HPDE6-E6E7 (cell line): Measurements from ENCODE around the gene ZSCAN25.
"Not testable (repeated sequence)": the region's sequence is repeated elsewhere in the genome, so short reads cannot be mapped to it uniquely, and the experiment has no call there.

Experiments
- DNase-seq: peaks from one replicate; pipeline ENCODE4 v3.0.0; 2011; ENCODE audit warnings: missing footprints; ENCODE audit errors: extremely low spot score

Gene ZSCAN25

DNA sequence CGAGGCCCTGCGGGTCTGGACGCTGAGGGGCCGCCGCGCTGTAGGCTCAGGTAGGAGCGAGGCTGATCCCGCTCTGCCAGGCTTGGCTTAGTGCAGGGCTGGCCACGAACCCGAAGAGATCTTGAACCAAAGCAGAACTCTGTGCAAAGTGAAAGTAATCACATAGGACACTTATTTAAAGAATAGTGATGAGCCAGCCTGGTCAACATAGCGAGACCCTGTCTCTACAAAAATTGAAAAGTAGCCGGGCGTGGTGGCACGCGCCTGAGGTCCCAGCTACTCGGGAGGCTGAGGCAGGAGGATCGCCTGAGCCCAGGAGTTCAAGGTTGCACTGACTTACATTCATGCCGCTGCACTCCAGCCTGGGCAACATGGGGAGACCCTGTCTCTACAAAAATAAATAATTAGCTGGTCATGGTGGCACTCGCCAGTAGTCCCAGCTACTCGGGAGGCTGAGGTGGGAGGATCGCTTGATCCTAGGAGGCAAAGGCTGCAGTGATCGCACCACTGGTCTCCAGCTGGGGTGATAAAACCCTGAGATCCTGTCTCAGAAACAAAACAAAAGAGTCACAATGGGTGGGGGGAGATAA, 541 bp downstream of the ZSCAN25 start:
- no peak for DNase-seq

DNA sequence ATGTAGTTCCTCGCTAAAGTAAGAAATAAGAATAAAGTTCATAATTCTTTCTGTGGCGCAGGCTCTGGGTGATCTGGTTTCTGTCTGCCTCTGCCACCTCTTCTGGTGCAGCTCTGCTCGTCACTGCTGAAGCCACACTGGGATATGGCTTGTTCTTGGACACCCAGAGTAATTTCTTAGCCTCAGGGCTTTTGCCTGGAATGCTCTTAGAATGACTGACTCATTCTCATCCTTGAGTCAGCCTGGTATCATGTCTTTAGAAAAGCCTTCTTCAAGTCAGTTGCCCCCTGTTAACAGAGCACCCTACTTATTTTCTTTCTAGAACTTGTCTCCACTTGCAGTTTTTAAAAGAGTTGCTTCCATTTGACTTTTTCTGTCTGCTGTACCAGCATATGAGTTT, 2.0 kb downstream of the ZSCAN25 start:
- peak; percentile 70 for DNase-seq

GRCh38 chr7:99619571-99620130, 2.9 kb downstream of the ZSCAN25 start:
- no peak for DNase-seq

GRCh38 chr7:99621271-99621670, 4.5 kb downstream of the ZSCAN25 start:
- DNase-seq, result no peak

- no peak for DNase-seq
Observed at GRCh38 chr7:99622596-99622995, 5.8 kb downstream of the ZSCAN25 start.

DNA sequence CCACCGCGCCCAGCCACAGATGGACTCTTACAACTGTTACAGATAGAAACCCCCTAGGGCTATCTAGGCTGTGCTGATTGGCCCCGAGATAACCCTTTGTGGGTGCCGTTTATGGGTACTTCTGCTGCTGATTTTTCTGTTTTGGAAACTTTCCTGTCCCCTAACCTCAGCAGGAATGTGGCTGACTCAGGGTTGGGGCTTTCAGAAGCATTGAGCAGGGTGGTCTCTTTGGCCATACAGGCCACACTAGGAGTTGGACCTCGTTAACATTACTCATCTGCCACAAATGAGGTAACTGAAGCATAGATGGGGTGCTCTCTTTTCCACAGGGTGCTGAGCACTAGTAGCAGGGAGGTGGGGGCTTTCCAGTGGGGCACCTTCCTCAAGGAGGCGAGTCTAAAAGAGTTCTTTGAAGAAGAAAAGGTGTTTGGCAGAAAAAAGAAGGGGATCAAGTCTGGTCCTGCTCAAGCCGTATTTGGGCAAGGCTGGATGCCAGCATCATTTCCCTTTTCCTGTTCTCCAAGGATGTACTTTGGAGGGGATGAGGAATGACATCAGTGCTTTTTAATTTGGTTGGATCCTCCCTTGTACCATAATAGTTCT, 6.4 kb downstream of the ZSCAN25 start:
- no peak for DNase-seq

DNA sequence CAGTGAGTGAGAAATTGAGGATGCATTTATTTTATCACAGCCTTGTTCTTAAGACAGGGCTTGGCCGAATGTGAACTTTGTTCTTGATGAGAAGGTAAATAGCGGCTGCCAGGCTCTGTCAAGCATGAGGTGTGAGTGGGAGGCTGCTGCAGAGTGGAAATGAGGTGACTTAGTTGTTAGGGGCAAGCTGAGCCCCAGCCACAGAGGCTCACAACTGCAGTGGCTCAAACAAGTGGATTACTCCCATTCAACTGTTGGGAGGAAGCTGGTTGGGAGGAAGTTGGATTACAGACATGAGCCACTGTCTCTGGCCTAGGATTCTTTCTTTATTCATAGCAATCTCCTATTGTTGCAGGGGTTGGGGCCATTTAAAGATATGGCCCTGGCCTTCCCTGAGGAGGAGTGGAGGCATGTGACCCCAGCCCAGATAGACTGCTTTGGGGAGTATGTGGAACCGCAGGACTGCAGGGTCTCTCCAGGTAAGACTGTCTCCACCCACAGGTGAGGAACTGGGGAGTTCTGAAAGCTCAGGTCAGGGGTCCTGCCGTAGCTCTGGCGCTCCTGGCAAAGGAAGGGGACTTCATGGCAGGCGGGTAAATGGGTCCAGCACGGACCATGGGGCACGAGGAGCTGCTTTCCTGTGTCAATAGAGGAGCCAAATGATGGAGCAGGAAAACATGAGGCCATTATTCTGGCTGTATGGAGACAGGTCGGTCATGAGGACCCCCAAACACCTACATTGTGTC, 7.1 kb downstream of the ZSCAN25 start:
- no peak for DNase-seq

- DNase-seq, result no peak
Observed at GRCh38 chr7:99624484-99624883, 7.7 kb downstream of the ZSCAN25 start.

DNA sequence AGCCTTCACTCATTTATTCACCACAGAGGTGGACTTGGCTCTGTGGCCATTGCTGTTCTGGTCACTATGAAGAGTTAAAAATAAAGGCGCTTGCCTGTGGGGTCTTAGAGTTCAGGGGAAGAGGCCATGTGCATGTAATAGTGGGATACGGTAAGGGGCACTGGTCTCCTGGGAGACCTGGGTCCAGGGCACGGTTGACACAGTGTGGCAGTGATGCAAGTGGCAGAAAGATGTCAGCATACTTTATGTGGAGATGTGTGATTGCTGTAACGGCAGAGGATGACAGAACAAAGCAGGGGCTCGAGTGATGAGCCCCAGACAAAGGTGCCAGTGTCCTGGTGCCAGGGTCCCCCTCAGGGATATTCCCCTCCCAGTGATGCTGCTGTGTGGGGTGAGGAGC, 8.6 kb downstream of the ZSCAN25 start:
- no peak for DNase-seq

DNA sequence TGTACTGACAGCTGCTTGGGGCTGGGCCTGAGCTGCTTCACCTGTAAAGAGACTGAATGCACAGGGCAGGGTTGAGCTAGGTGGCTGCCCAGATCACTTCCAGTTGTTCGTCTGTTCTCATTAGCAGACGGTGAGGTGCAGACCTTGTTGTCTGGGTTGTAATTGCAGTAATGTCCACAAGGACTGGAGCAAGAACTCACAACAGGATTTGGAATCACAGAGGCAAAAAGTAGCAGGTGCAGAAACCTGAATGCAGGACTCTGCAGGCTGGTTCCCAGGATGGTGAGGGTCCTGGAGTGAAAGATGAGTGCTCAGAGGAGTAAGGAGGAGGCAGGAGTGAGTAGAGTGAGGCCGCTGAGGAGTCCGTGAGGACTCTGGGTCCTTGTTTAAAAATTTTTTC, 9.2 kb downstream of the ZSCAN25 start:
- no peak for DNase-seq

GRCh38 chr7:99626661-99627060, 9.9 kb downstream of the ZSCAN25 start:
- DNase-seq, result no peak

DNA sequence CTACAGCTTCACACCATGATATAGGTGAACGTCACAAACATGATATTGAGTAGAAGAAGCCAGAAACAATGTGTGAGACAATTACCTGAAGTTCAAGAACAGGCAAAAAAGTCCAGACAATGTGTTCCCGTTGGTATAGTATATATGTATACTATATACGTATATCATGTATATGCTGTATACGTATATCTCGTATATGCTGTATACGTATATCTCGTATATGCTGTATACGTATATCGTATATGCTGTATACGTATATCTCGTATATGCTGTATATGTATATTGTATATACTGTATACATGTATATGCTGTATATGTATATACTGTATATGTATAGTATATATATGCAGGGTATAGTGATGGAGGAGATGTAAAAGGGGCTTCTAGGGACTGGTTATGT, 10.8 kb downstream of the ZSCAN25 start:
- DNase-seq, result no peak

DNA sequence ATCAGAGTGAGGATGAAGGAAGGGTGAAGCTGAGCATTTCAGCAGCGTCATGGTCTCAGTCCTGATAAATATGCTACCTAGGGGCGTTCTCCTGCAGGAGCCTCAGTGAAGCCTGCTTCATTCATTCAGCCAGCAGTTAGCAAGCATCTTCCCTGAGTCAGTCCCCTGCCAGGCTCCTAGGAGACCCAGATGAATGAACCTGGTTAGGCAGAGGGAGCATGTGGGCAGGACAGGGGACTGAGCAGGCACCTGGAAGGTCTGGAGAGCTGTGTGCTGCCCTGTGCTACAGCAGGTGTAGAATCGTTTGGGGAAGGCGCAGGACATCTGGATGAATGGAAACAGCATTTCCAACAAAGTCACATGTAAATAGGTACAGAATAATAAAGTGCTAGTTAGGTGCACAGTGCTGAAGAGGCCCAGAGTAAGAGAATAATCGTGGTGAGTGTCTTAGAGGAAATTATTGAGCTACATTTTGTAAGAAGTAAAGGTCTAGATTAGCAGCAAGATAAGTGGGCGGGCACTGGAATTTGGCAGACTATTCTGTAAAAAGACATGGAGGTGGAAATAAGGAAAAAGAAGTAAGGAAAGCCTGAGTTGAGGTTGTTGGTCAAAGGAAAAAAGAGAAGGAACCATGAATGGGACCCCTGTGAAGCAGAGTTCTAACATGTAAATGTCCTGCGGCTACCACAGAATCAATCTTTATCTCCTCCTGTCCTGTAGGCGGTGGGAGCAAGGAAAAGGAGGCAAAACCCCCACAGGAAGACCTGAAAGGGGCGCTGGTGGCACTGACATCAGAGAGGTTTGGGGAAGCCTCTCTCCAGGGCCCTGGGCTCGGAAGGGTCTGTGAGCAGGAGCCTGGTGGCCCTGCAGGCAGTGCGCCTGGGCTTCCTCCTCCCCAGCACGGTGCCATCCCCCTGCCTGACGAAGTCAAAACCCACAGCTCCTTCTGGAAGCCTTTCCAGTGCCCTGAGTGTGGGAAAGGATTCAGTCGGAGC, 12.0 kb downstream of the ZSCAN25 start:
- DNase-seq, result no peak

GRCh38 chr7:99629643-99630042, 12.9 kb downstream of the ZSCAN25 start:
- DNase-seq, result no peak

- peak; percentile 58 for DNase-seq
Observed at GRCh38 chr7:99631295-99632109, 14.8 kb downstream of the ZSCAN25 start.

DNA sequence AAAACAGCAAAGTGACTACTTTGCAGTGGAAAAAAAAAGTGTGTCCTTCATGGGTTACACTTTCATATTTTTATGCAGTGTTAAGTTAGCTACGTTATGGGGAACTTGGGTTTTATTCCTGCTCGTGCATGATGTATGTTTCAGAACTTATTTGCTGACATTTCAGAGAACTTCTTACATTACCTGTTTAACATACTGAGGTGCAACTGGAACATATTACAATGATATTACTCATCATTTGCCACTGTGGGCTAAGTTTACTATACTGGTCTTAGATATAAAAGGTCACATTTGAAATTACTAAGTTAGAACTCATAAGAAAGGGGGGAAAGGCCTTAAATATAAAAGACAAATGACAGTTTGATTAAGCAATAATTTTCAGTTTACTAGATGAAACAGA, 20.7 kb downstream of the ZSCAN25 start:
- DNase-seq, result not testable (repeated sequence)

GRCh38 chr7:99638731-99639130, 22.0 kb downstream of the ZSCAN25 start:
- no peak for DNase-seq

DNA sequence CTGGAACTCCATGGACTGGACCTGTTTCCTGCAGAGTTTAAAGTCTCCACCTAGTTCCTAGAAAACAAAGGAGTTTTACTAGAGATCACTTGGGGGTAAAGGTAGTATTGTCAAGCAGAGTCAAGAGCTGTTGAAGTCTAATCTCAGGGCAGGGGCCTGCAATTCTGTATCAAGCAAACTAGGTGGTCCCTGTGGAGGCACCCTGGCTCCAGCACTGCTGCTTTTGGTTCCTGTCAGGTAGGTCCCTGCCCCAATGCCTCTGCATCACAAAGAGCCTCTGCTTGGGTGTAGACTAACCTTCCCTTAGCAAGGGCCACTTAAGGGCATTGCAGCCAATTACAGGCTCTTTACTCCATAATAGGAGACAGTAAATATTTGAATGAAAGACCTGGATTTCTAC, 22.5 kb downstream of the ZSCAN25 start:
- no peak for DNase-seq

DNA sequence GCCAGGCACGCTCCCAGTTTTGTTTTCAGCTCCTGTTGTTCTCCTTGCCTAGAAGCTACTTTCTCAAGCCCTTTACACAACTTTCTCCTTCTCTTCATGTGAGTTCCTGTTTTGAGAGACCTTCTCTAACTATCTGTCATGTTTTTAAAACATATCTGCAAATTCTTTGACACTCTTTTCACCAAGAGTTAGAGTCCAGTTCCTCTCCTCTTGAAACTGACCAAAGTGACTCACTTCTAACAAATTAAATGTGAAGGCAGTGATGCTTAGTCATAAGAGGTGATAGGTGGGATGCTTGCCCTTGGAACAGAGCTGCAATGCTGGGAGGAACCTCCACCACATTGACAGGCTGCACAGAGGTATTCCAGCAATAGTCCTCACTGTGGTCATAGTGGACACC, 25.3 kb downstream of the ZSCAN25 start:
- DNase-seq, result no peak

DNA sequence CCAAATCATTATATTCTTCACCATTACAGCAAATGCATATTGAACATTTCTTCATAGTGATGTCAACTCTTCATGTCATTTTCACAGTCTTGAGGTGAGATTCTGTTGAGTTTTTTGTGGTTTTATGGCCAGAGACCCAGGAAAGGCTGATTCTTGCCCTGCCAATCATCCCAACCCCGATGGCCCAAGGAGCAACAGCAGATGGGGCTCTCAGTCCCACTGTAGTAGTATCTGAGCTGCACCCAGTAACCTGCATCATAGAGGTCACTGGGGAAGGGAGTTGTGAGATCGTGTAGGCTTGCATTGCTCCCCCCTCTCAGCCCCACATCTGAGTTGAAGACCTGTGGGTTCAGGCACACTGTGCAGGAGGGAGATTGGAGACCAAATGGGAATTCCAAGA, 26.7 kb downstream of the ZSCAN25 start:
- DNase-seq, result no peak

- no peak for DNase-seq
Observed at GRCh38 chr7:99644431-99644830, 27.7 kb downstream of the ZSCAN25 start.
